Endothelial cell of umbilical vein (primary cell): ENCODE data around the gene HES7. TPM values are rescaled to one million over a fixed set of nuclear protein-coding genes. Genes with fewer than 3 reads are reported as not detected.

Experiments
- BruUV-seq: library from RNA; stranded (reverse); fragments of 400-500 nt; replicated peaks from 2 replicates; lab custom pipeline; 2021; lab: Mats Ljungman, UMichigan
- CTCF ChIA-PET: fragments of 300-600, 350-600 bp; sonication (Branson Sonifier 250); formaldehyde crosslinking; loops from one replicate; lab custom pipeline; 2021; ENCODE audit warnings: antibody characterized with exemption, inconsistent platforms; lab: Charles Lee
- POLR2A ChIA-PET: fragments of 300-600, 350-600 bp; sonication (Branson Sonifier 250); formaldehyde crosslinking; loops from one replicate; lab custom pipeline; 2021; ENCODE audit warnings: antibody characterized with exemption, inconsistent platforms; lab: Charles Lee
- DNase-seq: peaks from one replicate; pipeline ENCODE4 v3.0.0-alpha.2; 2011; ENCODE audit warnings: low read depth, low spot score
- FAIRE-seq: peaks from 2 replicates; lab custom pipeline; 2011; peaks lifted over from hg19 to GRCh38; lab: Jason Lieb, UNC
- H2AFZ ChIP-seq: 2 replicates; pipeline ENCODE4 v1.6.0; 2012; ENCODE audit warnings: low read depth, low read length, control low read depth, inconsistent platforms
- H3K27ac ChIP-seq: 2 replicates; pipeline ENCODE4 v1.5.1; 2011; ENCODE audit warnings: low read depth, mild to moderate bottlenecking, control low read depth, low read length, moderate library complexity; ENCODE audit not compliant: insufficient read depth
- H3K27me3 ChIP-seq, 2 experiments: 2 replicates each; pipeline versions ENCODE4 v1.6.0 to v1.6.1; 2011; ENCODE audit warnings: low read length in 2 of 2, mixed read lengths in 1 of 2; ENCODE audit not compliant: control insufficient read depth in 2 of 2, insufficient read depth in 2 of 2
- H3K36me3 ChIP-seq, 2 experiments: 2 replicates in 1 of 2; 3 replicates in 1 of 2; pipeline ENCODE4 v1.5.1; 2011; ENCODE audit warnings: low read length in 2 of 2, mild to moderate bottlenecking in 1 of 2, moderate library complexity in 1 of 2; ENCODE audit not compliant: control insufficient read depth in 2 of 2, insufficient read depth in 2 of 2; ENCODE audit errors: extremely low read depth in 1 of 2
- H3K4me1 ChIP-seq: 3 replicates; pipeline ENCODE4 v1.5.1; 2011; ENCODE audit warnings: mild to moderate bottlenecking, low read length; ENCODE audit not compliant: control insufficient read depth, insufficient read depth; ENCODE audit errors: extremely low read depth
- H3K4me2 ChIP-seq: 2 replicates; pipeline ENCODE4 v1.6.1; 2011; ENCODE audit warnings: low read length, control low read depth, mixed read lengths; ENCODE audit not compliant: insufficient read depth
- H3K4me3 ChIP-seq, 3 experiments: fragments of 200-600 bp in 1 of 3; sonication (generic), shearing (Covaris generic) in 1 of 3; replicated peaks in 1 of 3; 2 replicates each; pipeline ENCODE4 v1.5.1; 2011 to 2016; ENCODE audit warnings: control low read depth in 3 of 3, low read length in 3 of 3, mild to moderate bottlenecking in 2 of 3, inconsistent platforms in 1 of 3, low read depth in 1 of 3, moderate library complexity in 1 of 3; ENCODE audit not compliant: insufficient read depth in 1 of 3
- H3K79me2 ChIP-seq: 2 replicates; pipeline ENCODE4 v1.6.0; 2012; ENCODE audit warnings: low read length, inconsistent platforms; ENCODE audit not compliant: control insufficient read depth, insufficient read depth
- H3K9ac ChIP-seq: replicated peaks from 2 replicates; pipeline ENCODE3; 2011; ENCODE audit warnings: low read length, control low read depth; ENCODE audit not compliant: insufficient read depth; ENCODE audit errors: extremely low read depth
- H3K9me1 ChIP-seq: replicated peaks from 3 replicates; pipeline ENCODE4 v1.6.0; 2011; ENCODE audit warnings: mild to moderate bottlenecking, low read length; ENCODE audit not compliant: control insufficient read depth, insufficient read depth; ENCODE audit errors: extremely low read depth
- H3K9me3 ChIP-seq: replicated peaks from 2 replicates; pipeline ENCODE4 v1.5.1; 2012; ENCODE audit warnings: low read length, inconsistent platforms; ENCODE audit not compliant: control insufficient read depth, insufficient read depth
- H4K20me1 ChIP-seq: replicated peaks from 2 replicates; pipeline ENCODE3; 2011; ENCODE audit warnings: mild to moderate bottlenecking, low read length; ENCODE audit not compliant: control insufficient read depth, insufficient read depth; ENCODE audit errors: extremely low read depth
- EZH2 ChIP-seq: IDR thresholded peaks from 2 replicates; pipeline ENCODE4 v1.6.1; 2012; ENCODE audit warnings: borderline replicate concordance, low read depth, mild to moderate bottlenecking, moderate library complexity, low read length, inconsistent platforms; ENCODE audit not compliant: severe bottlenecking
- FOS ChIP-seq: IDR thresholded peaks from 2 replicates; pipeline ENCODE4 v1.6.1; 2011; ENCODE audit warnings: mild to moderate bottlenecking, low read length, moderate library complexity, borderline replicate concordance; ENCODE audit not compliant: insufficient read depth
- GATA2 ChIP-seq: IDR thresholded peaks from 2 replicates; pipeline ENCODE4 v1.7.0; 2011; ENCODE audit warnings: low read depth, mild to moderate bottlenecking, moderate library complexity, mixed read lengths, low read length; ENCODE audit not compliant: insufficient read length, insufficient read depth
- JUN ChIP-seq: IDR thresholded peaks from 2 replicates; pipeline ENCODE4 v1.6.1; 2011; ENCODE audit warnings: borderline replicate concordance, low read depth; ENCODE audit not compliant: insufficient read length, insufficient read depth
- MYC ChIP-seq: IDR thresholded peaks from one replicate; pipeline ENCODE4 v1.6.1; 2011; ENCODE audit warnings: mild to moderate bottlenecking, low read depth, low read length
- POLR2A ChIP-seq: IDR thresholded peaks from 2 replicates; pipeline ENCODE4 v1.6.1; 2012; ENCODE audit warnings: low read depth, mild to moderate bottlenecking, control low read depth, low read length
- POLR2AphosphoS5 ChIP-seq: IDR thresholded peaks from 2 replicates; pipeline ENCODE4 v1.6.1; 2012; ENCODE audit warnings: low read depth, mild to moderate bottlenecking, control low read depth, low read length, moderate library complexity; ENCODE audit not compliant: insufficient read depth
- dilution Hi-C: fragments of 300-500 bp; cut with MboI; formaldehyde crosslinking; loops from one replicate; pipeline ENCODE4 v1.15.0; 2019; ENCODE audit warnings: low sequenced_read_pairs; ENCODE audit not compliant: extremely low pct_ligation_motif_present
- intact Hi-C: fragments of 100-400 bp; cut with micrococcal nuclease; formaldehyde crosslinking; loops from one replicate; pipeline ENCODE4 v1.10.0; 2022
- polyA plus RNA-seq, 4 experiments: library from polyadenylated mRNA; depleted of rRNA in 3 of 4; stranded (reverse) in 3 of 4; unstranded in 1 of 4; fragments of >200 nt; gene quantifications; 2 replicates each; pipeline versions ENCODE4 v1.2.1 to v1.2.3, GENCODE V29; 2011 to 2012; ENCODE audit warnings: missing spikeins in 1 of 4
- total RNA-seq: library from RNA; stranded (reverse); gene quantifications from 2 replicates; pipeline ENCODE4 v1.2.3, GENCODE V29; 2021
- TF ChIP-seq, protein P1 (sequence below): IDR thresholded peaks from 2 replicates; pipeline ENCODE4 v1.6.1; 2011; ENCODE audit not compliant: insufficient read depth, insufficient read length
- TF ChIP-seq, protein P2 (sequence below), 2 donors: IDR thresholded peaks; 1 replicate in 1 of 2; 2 replicates in 1 of 2; pipeline ENCODE4 v1.5.1; 2011; ENCODE audit warnings: low read length in 2 of 2, mild to moderate bottlenecking in 2 of 2, moderate library complexity in 2 of 2, control low read depth in 1 of 2, inconsistent platforms in 1 of 2, low read depth in 1 of 2; ENCODE audit not compliant: insufficient read depth in 1 of 2; ENCODE audit errors: extremely low read depth in 1 of 2

The HES7 gene
- total and polyA plus RNA-seq, 2 donors (not counting 3 experiments of a cell fraction or from before 2014, with no cell fraction given): 0.19 to 0.51 TPM

DNA sequence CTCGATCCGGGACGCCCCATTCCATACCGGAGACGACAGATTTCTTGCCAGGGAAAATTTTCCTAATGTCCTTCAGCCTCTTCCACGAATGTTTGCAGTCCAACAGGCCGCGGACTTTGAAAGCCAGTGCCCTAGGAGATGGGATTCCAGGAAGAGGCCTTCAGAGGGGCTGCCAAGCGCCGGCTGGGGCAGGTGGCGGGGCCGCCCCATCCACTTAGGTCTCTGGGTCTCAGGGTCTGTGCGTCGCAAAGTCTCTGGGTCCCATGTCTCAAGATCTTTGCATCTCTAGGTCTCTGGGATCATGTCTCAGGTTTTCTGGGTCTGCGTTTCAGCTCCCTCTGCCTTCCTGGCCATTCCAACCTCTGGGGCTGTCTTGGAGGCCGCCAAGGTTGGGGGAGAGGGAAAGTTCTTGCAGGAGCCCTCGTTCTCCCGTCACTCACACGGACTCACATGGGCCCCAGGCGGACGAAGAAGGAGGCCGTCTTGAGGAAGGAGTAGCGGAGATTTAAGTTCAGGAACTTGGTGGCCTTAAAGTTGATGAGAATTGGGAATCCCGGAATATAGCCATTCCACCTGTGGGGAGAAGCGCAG lies 43.6 kb downstream of the HES7 start:
- H3K4me3 ChIP-seq: no peak overlapping the region
- no peak overlapping the region for H3K9ac ChIP-seq
- peaks cover 6% of the 10 kb centered on the region for H3K4me1 ChIP-seq
- H3K27me3 ChIP-seq: peaks cover 12 to 18% of the 10 kb centered on the region in 2 experiments
- no TSS peak for BruUV-seq
- intact Hi-C loops (loop anchor here (1.0 to 2.0 kb wide), 3 partner anchors 20 to 78 kb away; partner anchors contain the start of gene ALOXE3), dilution Hi-C loops (no loop called here)
- ChIA-PET POLR2A (no interaction called here), CTCF (interaction anchor here (0.6 to 3.0 kb wide), 7 partner anchors 13 to 220 kb away, joined by 3 to 31 read pairs (median 8); no protein-coding TSS in a partner anchor)
- FAIRE-seq (no peak), DNase-seq (no peak)
- H2AFZ ChIP-seq: peak overlapping the region; percentile 29
- no peaks in the 10 kb centered on the region for H3K36me3 ChIP-seq
- H3K9me3 ChIP-seq: no peaks in the 10 kb centered on the region
- H3K4me2 ChIP-seq: no peak overlapping the region
- H3K9me1 ChIP-seq: no peaks in the 10 kb centered on the region
- no peaks in the 10 kb centered on the region for H4K20me1 ChIP-seq
- no peak overlapping the region for H3K27ac ChIP-seq
- TF ChIP-seq, protein P1, sequence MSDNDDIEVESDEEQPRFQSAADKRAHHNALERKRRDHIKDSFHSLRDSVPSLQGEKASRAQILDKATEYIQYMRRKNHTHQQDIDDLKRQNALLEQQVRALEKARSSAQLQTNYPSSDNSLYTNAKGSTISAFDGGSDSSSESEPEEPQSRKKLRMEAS: no peak
- TF ChIP-seq EZH2: peak; percentile 2
- no peaks in the 10 kb centered on the region for H3K79me2 ChIP-seq

DNA sequence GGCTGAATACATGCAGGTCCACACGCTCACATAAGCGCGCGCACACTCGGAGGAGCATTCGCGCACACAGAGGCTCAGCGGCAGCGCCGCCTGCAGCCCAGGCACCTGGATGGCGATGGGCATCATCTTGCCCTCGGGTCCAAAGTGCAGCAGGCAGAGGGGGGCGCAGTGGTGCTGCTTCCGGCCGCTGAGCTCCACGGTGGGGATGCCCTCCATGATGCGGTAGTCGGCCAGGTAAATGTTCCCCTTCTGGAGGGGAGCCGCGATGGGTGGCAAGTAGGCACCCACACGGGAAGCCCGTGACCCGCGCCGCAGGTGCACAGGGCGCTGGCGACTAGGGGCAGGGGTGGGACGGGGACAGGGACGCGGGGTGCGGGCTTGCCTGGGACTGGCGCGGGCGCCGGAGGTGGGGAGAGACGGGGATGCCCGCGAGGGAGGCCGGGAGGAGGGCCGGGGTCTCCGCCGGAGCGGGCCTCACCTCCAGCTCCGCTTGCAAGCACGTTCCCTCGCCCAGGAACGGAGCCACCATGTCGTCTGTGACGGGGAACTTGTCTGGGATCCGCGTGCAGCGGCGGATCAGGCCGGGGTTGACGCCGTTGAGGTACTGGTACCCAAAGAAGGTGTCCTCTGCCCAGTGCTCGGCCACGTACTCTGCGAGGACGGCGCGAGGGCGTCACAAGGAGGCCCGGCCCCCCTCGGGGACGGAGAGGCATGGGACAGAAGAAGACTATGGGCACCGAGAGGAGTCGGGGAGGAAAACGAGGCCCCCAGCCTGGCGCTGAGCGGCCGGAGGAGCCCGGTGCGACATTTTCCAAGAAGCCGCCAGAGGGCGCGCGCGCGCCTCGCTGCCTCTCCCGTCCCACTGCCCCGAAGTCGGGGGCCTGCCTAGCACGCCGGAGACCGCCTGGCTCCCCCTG lies 44.4 kb downstream of the HES7 start:
- H3K36me3 ChIP-seq: no peaks in the 10 kb centered on the region
- CTCF ChIA-PET: interaction anchor here (0.7 to 3.0 kb wide), 13 partner anchors 8 to 40 kb away, joined by 3 to 31 read pairs (median 4); partner anchors contain the start of gene ALOX12B
- FAIRE-seq: peak; percentile 82
- peak overlapping the region; percentile 92 for H3K4me2 ChIP-seq
- TF ChIP-seq JUN (no peak), GATA2 (no peak), POLR2A (no peak), POLR2AphosphoS5 (no peak), MYC (no peak), FOS (no peak), EZH2 (peak; percentile 72)
- TF ChIP-seq, protein P2, sequence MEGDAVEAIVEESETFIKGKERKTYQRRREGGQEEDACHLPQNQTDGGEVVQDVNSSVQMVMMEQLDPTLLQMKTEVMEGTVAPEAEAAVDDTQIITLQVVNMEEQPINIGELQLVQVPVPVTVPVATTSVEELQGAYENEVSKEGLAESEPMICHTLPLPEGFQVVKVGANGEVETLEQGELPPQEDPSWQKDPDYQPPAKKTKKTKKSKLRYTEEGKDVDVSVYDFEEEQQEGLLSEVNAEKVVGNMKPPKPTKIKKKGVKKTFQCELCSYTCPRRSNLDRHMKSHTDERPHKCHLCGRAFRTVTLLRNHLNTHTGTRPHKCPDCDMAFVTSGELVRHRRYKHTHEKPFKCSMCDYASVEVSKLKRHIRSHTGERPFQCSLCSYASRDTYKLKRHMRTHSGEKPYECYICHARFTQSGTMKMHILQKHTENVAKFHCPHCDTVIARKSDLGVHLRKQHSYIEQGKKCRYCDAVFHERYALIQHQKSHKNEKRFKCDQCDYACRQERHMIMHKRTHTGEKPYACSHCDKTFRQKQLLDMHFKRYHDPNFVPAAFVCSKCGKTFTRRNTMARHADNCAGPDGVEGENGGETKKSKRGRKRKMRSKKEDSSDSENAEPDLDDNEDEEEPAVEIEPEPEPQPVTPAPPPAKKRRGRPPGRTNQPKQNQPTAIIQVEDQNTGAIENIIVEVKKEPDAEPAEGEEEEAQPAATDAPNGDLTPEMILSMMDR (IDR thresholded peaks at IDR 0.05; ENCODE audit: extremely low read depth in 1 of 2, insufficient read depth in 1 of 2, low read depth in 1 of 2, low read length in 2 of 2): peak; percentile 83 to 91
- TF ChIP-seq, protein P1: no peak
- no peaks in the 10 kb centered on the region for H3K9me1 ChIP-seq
- H2AFZ ChIP-seq: peak overlapping the region; percentile 96
- H3K79me2 ChIP-seq: no peaks in the 10 kb centered on the region
- no peaks in the 10 kb centered on the region for H3K9me3 ChIP-seq
- H3K4me1 ChIP-seq: peaks cover 6% of the 10 kb centered on the region
- peaks cover 17 to 23% of the 10 kb centered on the region in 2 experiments for H3K27me3 ChIP-seq
- H3K9ac ChIP-seq: no peak overlapping the region
- H3K4me3 ChIP-seq: peak overlapping the region in 2 of 3 experiments; percentile 20 to 32
- BruUV-seq: no TSS peak
- H3K27ac ChIP-seq: no peak overlapping the region
- H4K20me1 ChIP-seq: no peaks in the 10 kb centered on the region
- peak; percentile 46 for DNase-seq
- POLR2A ChIA-PET: no interaction called here
- intact Hi-C loops: loop anchor here (1.0 to 2.0 kb wide), 3 partner anchors 19 to 79 kb away; partner anchors contain the start of gene ALOXE3
- dilution Hi-C loops: no loop called here
